OCI-LY7 (cell line): ENCODE measurements around the gene SYPL1. TPM values are rescaled to one million over a fixed set of nuclear protein-coding genes. Genes with fewer than 3 reads are reported as not detected.

Experiments
- BruUV-seq: library from RNA; stranded (reverse); fragments of 400-500 nt; replicated peaks from 2 replicates; lab custom pipeline; 2021; lab: Mats Ljungman, UMichigan
- CTCF ChIA-PET: fragments of 300-600 bp; sonication (Branson Sonifier 250); formaldehyde crosslinking; loops from one replicate; lab custom pipeline; 2022; ENCODE audit warnings: antibody characterized with exemption; ENCODE audit not compliant: unreplicated experiment; lab: Charles Lee
- POLR2A ChIA-PET: fragments of 300-600 bp; sonication (Branson Sonifier 250); formaldehyde crosslinking; loops from one replicate; lab custom pipeline; 2022; ENCODE audit warnings: antibody characterized with exemption; lab: Charles Lee
- DNase-seq: peaks from one replicate; pipeline ENCODE4 v3.0.0-alpha.2; 2015; ENCODE audit warnings: low spot score
- H2AFZ ChIP-seq: fragments of 200-600 bp; sonication (generic), shearing (Covaris generic); 2 replicates; pipeline ENCODE4 v1.6.1; 2014; ENCODE audit warnings: mild to moderate bottlenecking, antibody characterized with exemption, low read length, moderate library complexity
- H3K27ac ChIP-seq: fragments of 200-600 bp; sonication (generic); 2 replicates; pipeline ENCODE4 v1.5.1; 2014; ENCODE audit warnings: mixed run types, low read depth, mild to moderate bottlenecking, moderate library complexity, low read length, inconsistent platforms; ENCODE audit not compliant: poor library complexity, severe bottlenecking
- H3K36me3 ChIP-seq: fragments of 200-600 bp; sonication (generic); 2 replicates; pipeline ENCODE4 v1.6.1; 2014; ENCODE audit warnings: mild to moderate bottlenecking, antibody characterized with exemption, low read length, moderate library complexity, mixed read lengths; ENCODE audit not compliant: insufficient read depth
- H3K4me1 ChIP-seq: fragments of 200-600 bp; sonication (generic); 2 replicates; pipeline ENCODE4 v1.5.1; 2014; ENCODE audit warnings: mild to moderate bottlenecking, low read length; ENCODE audit not compliant: insufficient read depth, poor library complexity, severe bottlenecking
- H3K4me2 ChIP-seq: fragments of 200-600 bp; sonication (generic); 2 replicates; pipeline ENCODE4 v1.6.1; 2014; ENCODE audit warnings: mild to moderate bottlenecking, low read length
- H3K4me3 ChIP-seq: fragments of 200-600 bp; sonication (generic); 2 replicates; pipeline ENCODE4 v1.5.1; 2014; ENCODE audit warnings: mild to moderate bottlenecking, low read depth, low read length; ENCODE audit not compliant: poor library complexity, severe bottlenecking
- H3K79me2 ChIP-seq: fragments of 200-600 bp; sonication (generic); 2 replicates; pipeline ENCODE4 v1.6.1; 2016; ENCODE audit warnings: low read depth, mild to moderate bottlenecking, low read length, moderate library complexity, mixed read lengths; ENCODE audit not compliant: insufficient read depth
- H3K9me2 ChIP-seq: fragments of 200-600 bp; sonication (generic); 2 replicates; pipeline ENCODE4 v1.6.1; 2016; ENCODE audit warnings: mild to moderate bottlenecking, low read length, mixed read lengths; ENCODE audit not compliant: insufficient read depth
- H3K9me3 ChIP-seq: fragments of 200-600 bp; sonication (generic); 2 replicates; pipeline ENCODE4 v1.6.1; 2014; ENCODE audit warnings: mild to moderate bottlenecking, mixed run types, low read length, mixed read lengths
- H4K20me1 ChIP-seq: fragments of 200-600 bp; sonication (generic); 2 replicates; pipeline ENCODE4 v1.6.1; 2014; ENCODE audit warnings: mild to moderate bottlenecking, antibody characterized with exemption, low read length, moderate library complexity, mixed read lengths; ENCODE audit not compliant: insufficient read depth
- CTCF ChIP-seq: fragments of 200-600 bp; sonication (generic); conservative IDR thresholded peaks from 2 replicates; pipeline ENCODE4 v1.5.1; 2014; ENCODE audit warnings: mild to moderate bottlenecking, antibody characterized with exemption, low read length, moderate library complexity, mixed read lengths
- EZH2phosphoT487 ChIP-seq: fragments of 200-600 bp; sonication (generic); IDR thresholded peaks from 2 replicates; pipeline ENCODE4 v1.6.1; 2018; ENCODE audit warnings: low read depth, borderline replicate concordance, mild to moderate bottlenecking, mixed run types, antibody characterized with exemption, low read length, moderate library complexity, mixed read lengths
- intact Hi-C: fragments of 100-400 bp; cut with micrococcal nuclease; formaldehyde crosslinking; loops from one replicate; pipeline ENCODE4 v1.10.0; 2022; ENCODE audit not compliant: unreplicated experiment
- total RNA-seq, 2 experiments: library from RNA; depleted of rRNA in 1 of 2; stranded (reverse); fragments of >200 nt in 1 of 2; shearing (Covaris generic) in 1 of 2; gene quantifications; 2 replicates each; pipeline ENCODE4 v1.2.3, GENCODE V29; 2014 to 2022

SYPL1 gene
- total RNA-seq, 2 experiments from 2014 or later, result 34.1 to 112 TPM

GRCh38 chr7:106048706-106049020, 63.4 kb downstream of the SYPL1 start:
- CTCF ChIA-PET, result interaction anchor here (0.6 to 1.2 kb wide), 3 partner anchors 25 to 263 kb away, joined by 3 to 4 read pairs (median 3); no protein-coding TSS in a partner anchor
- Histone ChIP-seq H3K9me3 (peaks cover 16% of the 10 kb centered on the region; the same call in 1 of the 2 replicates), H3K27ac (no peak overlapping the region), H3K9me2 (no peaks in the 10 kb centered on the region), H2AFZ (no peak overlapping the region; the same call in 1 of the 2 replicates), H3K4me3 (no peak overlapping the region), H3K4me2 (peak overlapping the region; percentile 52), H3K4me1 (peaks cover 41% of the 10 kb centered on the region), H3K36me3 (peaks cover 11% of the 10 kb centered on the region; the same call in 1 of the 2 replicates), H4K20me1 (no peaks in the 10 kb centered on the region), H3K79me2 (no peaks in the 10 kb centered on the region)
- POLR2A ChIA-PET, result interaction anchor here (0.5 to 1.9 kb wide), 8 partner anchors 12 to 1975 kb away, joined by 3 to 10 read pairs (median 4); no protein-coding TSS in a partner anchor
- no peak for TF ChIP-seq EZH2phosphoT487
- no peak for TF ChIP-seq CTCF
- no peak for DNase-seq
- intact Hi-C loops, result loop anchor here (2.0 to 10.0 kb wide), 3 partner anchors 106 to 416 kb away; no protein-coding TSS in a partner anchor
- BruUV-seq, result no TSS peak

- peak overlapping the region; percentile 52; the same call in 1 of the 2 replicates for H3K4me2 ChIP-seq
- H3K9me2 ChIP-seq, result no peaks in the 10 kb centered on the region
- H3K79me2 ChIP-seq, result no peaks in the 10 kb centered on the region
- no TSS peak for BruUV-seq
- intact Hi-C loops, result loop anchor here (2.0 to 10.0 kb wide), 3 partner anchors 107 to 417 kb away; no protein-coding TSS in a partner anchor
- POLR2A ChIA-PET, result interaction anchor here (0.7 to 1.9 kb wide), 12 partner anchors 12 to 1974 kb away, joined by 3 to 10 read pairs (median 3); no protein-coding TSS in a partner anchor
- CTCF ChIA-PET, result interaction anchor here (0.7 to 1.5 kb wide), 6 partner anchors 12 to 135 kb away, joined by 3 to 7 read pairs (median 4); no protein-coding TSS in a partner anchor
- no peak overlapping the region for H3K27ac ChIP-seq
- H3K4me3 ChIP-seq, result no peak overlapping the region
- H4K20me1 ChIP-seq, result no peaks in the 10 kb centered on the region
- no peak overlapping the region; the same call in 1 of the 2 replicates for H2AFZ ChIP-seq
- H3K9me3 ChIP-seq, result peaks cover 16% of the 10 kb centered on the region; the same call in 1 of the 2 replicates
- peaks cover 36% of the 10 kb centered on the region for H3K4me1 ChIP-seq
- DNase-seq, result no peak
- H3K36me3 ChIP-seq, result peaks cover 11% of the 10 kb centered on the region; the same call in 1 of the 2 replicates
- TF ChIP-seq CTCF (no peak), EZH2phosphoT487 (no peak)
These were observed 64.0 kb downstream of the SYPL1 start for GRCh38 chr7:106047818-106048705.
